ENCODE results near the gene COX5B.
"Not testable (repeated sequence)": the region's sequence is repeated elsewhere in the genome, so short reads cannot be mapped to it uniquely, and the experiment has no call there.

COX5B gene

DNA sequence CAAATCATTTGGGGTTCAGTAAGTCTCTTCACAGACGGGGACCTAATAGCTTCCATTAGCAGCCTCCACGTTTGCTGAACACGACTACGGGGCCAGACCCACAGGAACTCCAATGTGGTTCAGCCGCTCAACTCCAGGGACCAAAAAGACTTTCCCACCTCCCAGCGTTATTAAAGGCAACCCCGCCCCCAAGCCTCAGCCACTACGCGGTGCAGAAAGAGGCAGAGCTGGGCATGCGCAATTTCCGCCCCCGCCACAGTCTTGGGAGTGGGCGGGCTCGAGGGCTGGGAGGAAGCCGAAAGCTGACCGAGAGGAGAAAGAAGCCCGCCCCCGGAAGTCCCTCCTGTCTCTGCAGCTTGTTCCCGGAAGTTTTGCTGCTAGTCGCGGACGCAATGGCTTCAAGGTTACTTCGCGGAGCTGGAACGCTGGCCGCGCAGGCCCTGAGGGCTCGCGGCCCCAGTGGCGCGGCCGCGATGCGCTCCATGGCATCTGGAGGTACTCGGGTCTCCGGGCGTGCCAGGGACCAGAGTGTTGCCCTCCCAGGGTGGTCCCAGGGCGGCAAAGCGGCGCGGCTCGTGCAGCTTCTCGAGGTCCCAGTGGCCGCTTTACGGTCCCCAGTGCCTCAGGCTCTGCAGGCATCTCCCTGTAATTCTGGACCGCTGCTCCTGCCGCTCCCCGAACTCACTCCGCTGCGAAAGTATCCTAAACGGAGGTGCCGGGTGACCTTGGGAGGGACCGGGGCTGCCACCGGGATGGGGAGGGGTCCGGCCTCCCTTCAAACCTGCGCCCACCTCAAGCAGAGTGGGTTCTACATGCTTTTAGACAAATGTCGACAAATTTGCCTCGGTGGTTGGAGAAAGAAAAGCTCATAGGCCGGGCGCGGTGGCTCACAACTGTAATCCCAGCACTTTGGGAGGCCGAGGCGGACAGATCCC lies at the start of gene COX5B:
TSS of gene COX5B (plus strand) at position 368 of the 935 bp plus-strand sequence. CDS start at position 393, 25 bp downstream.
- DNase-seq (ENCODE audit: low read depth) = peak; percentile 98

- DNase-seq (ENCODE audit: low read depth) = not testable (repeated sequence)
Observed at GRCh38 chr2:97596180-97596579, 49.7 kb upstream of the COX5B start.

GRCh38 chr2:97601537-97601936 lies 44.3 kb upstream of the COX5B start:
- DNase-seq (ENCODE audit: low read depth) = not testable (repeated sequence)

DNA sequence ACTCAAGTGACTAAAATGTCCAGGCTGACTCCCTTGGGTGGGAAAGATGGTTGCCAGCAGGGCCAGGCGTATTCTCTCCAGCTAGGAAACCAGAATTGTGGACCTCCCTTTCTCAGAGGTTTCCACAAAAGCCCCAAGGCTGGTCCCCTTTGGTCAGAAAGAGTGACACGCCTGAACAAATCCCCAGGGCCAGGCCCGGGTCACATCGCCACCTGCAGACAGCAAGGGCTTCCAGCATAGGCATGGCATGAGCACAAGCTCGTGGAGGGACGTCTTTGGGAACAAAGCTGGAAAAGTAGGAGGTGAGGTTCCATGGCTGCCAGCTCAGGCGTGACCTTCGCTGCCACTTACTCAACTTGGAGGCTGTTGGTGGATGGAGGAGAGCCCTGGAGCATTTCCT lies 40.8 kb upstream of the COX5B start:
- DNase-seq (ENCODE audit: low read depth) = not testable (repeated sequence)

DNA sequence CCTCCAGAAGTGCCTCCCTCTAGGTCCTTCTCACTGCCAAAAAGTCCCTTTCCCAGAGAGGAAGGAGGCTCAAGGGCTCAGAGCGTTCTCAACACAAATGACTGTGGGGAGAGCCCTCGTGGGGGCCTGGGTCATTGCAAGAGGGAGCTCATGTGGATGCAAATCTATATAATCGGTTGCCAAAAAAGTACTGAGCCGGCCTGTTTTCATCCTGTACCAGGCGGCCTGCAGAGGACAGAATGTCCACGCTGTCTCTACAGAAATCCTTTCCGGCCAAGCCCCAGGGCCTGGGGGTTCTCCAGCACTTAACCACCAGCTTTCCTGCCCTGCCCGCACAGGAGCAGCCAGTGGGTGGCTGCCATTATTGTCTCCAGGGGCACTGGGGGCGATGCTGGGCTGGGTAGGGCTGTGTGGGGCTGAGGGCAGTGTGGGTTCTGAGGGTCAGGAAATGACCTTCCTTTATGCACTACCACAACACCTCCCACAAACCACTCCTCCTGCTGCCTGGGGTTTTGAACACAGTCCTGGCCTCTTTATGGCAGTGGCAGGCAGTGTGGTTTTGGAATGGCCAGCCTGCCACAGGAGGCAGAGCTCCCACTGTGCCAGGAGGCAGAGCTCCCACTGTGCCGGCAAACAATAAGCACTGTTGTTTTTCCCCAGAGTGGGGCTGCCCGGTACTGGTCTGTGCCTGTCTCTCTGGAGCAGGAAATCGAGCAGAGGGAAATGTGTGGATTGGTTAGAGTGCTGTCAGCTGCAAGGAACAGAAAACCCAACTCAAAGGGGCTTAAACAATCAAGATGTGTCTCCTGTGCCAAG lies 40.1 kb upstream of the COX5B start:
- DNase-seq (ENCODE audit: low read depth) = not testable (repeated sequence)

GRCh38 chr2:97608745-97609144 lies 37.1 kb upstream of the COX5B start:
- DNase-seq (ENCODE audit: low read depth) = not testable (repeated sequence)

DNA sequence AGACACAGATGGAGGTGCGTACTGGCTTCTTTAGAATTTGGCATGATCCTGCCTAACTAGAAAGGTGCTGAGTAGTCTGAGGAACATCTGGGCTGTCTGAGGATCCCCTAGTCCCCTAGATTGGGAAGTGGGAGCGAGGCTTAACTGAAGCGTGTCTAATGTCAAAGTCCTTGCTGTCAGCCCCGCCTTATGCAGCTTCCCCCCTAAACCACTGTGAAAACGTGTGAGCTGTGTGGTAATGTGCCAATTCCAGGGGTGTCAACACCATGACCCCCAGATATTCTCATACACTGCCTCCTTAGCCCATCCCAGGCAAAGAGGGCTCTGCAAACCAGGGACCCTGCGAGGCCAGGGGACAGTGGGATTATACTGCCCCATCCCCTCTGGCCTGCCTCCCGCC lies 34.0 kb upstream of the COX5B start:
- not testable (repeated sequence) for DNase-seq (ENCODE audit: low read depth)

DNA sequence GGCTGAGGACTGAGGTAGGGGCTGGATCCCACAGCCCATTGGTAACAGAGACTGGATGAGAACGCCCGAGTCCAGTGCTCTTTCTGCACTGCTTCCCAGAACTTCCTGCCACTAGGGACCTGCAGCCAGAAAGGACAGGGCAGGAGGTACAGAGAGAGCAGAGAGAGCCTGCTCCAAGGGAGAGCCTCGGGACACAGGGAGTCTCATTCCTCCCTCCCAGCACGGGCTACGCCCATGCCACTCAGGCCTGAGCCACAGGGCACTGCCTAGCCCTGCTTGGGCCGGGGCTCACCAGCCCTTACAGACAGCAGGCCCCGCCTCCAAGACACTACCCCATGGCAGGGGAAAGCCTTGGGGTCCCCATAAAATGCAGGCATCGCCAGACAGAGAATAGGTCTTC lies 30.1 kb upstream of the COX5B start:
- not testable (repeated sequence) for DNase-seq (ENCODE audit: low read depth)

DNA sequence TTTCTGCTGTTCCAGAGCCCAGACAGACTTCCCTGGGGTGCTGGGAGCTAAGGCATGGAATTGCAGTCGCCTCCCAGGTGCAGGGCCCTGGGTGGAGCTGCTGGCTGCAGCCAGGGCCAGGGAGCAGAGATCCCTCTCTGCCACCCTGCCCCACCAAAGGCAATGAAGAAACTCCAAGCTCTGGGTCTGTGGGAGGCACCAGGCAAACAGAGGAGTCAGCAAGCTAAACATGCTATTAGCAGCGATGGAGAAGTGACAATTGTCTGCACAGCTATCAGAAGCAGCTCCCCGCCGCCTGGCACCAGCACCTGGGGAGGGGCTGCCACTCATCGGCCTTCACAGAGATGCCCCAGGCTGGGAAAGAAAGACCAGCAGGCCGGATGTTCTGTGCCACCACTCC lies 28.0 kb upstream of the COX5B start:
- DNase-seq (ENCODE audit: low read depth) = no peak

DNA sequence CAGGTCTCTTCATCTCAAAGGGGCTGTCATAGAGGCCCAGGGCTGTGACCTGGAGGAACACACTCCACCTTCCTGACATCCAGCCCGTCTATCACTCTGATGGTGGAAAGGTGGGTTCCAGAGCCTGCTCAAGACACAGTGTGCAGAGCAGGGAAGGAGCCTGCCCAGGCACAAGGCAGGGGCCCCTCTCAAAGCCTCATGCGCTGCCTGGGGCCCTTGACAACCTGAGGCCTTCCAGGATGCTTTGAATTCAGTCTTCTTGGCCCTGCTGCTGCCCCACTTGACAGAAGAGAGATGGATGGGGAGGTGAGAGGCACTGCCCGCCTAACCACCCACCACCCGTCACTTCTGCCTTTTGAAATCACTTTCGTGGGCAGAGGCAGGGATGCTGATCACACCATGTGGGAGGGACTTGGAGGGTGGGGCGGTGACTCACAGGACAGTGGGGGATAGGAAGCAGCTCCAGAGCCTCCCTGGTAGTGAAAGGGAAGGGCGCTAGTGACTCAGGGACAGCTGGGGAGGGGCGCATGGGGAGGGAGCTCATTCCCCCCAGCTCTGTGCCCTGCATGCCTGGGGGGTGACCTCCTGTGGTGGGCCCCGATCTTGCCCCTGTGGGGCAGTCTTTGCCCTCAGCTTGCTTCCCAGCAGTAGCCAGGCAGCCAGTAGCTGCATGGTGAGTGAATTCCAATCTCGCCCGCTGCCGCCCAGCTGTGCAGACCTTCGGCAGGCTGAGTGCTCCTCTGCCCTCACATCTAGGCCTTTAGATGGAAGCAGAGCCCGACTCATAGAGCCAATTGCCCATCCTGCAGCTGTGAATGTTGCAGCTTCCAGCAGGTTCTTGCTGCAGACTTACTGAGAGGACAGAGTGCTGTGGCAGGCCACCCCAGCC lies 26.7 kb upstream of the COX5B start:
- not testable (repeated sequence) for DNase-seq (ENCODE audit: low read depth)

- not testable (repeated sequence) for DNase-seq (ENCODE audit: low read depth)
Observed at GRCh38 chr2:97620492-97620891, 25.4 kb upstream of the COX5B start.

DNA sequence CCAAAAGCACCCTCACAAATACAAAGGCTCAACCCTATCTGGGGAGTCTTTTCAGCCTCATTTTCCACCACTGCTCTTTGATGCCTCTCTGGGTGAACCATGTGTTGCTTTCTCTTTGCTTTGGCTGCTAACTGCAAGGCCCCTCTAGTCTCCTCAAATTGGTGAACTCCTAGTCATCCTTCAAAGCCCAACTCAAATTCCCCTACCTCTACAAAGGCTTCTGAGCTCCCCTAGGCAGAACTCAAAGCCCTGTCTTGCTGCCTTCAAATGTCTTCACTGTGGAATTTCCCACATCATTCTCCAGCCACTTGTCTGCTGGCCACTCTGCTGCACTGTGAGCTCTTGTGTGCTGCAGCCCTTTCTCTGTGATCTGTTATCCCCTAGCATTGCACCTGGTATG lies 22.9 kb upstream of the COX5B start:
- DNase-seq (ENCODE audit: low read depth) = not testable (repeated sequence)

- DNase-seq (ENCODE audit: low read depth) = not testable (repeated sequence)
Observed at GRCh38 chr2:97625354-97626048, 20.4 kb upstream of the COX5B start.

DNA sequence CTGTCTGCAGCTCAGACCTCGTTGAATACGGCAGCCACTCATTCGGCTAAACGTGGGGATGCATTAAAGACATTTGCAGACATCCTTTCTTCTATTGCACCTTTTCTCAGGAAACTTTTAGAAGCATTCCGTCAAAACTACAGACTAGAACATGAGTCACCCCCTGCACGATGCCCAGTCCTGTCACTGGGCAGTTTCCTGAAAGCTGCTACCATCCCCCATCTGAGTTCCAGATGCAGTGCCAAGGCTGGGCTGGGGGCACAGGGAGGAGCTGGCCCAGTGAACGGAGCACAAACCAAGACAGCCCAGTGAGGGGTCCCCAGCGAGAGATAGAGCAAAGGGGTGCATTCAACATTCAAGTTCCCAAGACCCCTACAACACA lies 19.8 kb upstream of the COX5B start:
- DNase-seq (ENCODE audit: low read depth) = not testable (repeated sequence)

DNA sequence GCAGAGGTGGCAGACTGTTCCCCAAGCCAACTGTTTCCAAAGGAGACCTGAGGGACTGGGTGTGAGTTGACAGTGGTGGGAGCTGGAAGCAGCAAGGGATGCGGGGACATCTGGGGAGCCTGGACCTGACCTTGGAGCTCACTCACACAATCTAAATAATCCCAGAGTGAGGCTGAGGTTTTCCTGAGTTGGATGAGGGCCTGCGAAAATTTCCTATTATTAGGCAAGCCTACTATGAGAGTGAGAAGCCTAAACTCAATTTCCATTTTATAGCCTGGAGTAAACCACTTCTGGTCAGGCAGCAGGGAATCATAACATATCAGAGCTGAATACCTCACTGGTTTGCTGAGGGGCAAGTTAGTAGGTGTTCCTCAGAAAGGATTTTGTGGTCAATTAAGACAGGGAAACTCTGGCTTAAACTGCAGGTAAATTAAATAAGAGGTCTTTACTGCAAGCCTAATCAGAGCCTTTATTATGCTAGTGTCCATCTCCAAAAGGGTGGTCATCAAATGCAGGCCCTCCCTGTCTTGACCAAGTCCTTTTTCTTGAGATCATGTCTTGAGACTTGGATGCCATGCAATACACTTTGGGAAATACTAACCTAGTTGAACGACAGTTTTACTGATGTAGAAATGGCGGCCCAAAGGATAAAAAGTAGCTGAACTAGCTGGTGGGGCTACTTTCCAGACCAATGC lies 1.7 kb upstream of the COX5B start:
- no peak for DNase-seq (ENCODE audit: low read depth)

DNA sequence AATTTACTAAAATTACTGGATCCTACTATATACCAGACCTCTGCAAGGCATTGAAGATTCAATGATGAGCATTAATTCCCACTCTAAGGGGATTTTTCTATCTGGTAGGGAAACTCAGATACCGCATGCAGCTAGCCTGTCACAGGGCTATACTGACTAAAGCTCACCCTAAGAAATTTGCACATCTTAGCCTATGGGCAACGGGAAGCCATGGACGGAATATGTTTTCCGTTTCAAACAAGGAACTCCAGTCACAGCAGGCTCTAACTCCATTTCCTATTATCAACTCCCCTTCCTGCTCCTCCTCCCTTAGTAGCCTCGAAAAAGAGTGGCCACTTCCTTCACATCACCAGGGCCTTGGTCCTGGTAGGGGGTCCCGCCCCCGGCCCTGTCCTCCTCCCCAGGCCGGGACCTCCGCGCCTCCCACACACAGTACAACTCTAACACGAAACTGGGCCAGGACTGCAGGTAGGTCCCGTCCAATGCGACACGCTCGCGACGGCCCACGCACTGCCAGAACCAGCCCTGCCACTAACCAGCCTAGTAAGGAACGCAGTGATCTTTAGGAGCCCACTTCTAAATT lies 659 bp upstream of the COX5B start:
- no peak for DNase-seq (ENCODE audit: low read depth)

GRCh38 chr2:97646977-97647376 lies 1.1 kb downstream of the COX5B start:
- DNase-seq (ENCODE audit: low read depth) = no peak

- DNase-seq (ENCODE audit: low read depth) = no peak
Observed at GRCh38 chr2:97651114-97651513, 5.3 kb downstream of the COX5B start.

DNA sequence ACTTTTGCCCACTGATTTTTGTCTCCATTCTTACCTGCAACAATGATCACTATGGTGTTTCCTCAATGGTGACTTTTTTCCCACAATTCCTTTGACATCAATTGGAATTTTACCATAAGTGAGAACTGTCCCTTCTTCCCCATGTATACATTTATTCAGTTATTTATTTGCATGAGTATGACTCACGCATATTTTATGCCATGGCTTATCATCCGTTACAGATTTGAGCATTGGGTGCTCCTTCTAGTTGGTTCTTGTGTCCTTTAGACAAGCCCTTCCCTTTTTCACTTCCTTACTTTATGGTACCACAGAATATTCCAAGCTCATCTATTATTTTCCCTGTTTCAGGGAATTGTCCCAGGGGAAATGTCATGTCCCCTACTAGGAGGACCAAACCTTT lies 7.6 kb downstream of the COX5B start:
- DNase-seq (ENCODE audit: low read depth) = no peak

DNA sequence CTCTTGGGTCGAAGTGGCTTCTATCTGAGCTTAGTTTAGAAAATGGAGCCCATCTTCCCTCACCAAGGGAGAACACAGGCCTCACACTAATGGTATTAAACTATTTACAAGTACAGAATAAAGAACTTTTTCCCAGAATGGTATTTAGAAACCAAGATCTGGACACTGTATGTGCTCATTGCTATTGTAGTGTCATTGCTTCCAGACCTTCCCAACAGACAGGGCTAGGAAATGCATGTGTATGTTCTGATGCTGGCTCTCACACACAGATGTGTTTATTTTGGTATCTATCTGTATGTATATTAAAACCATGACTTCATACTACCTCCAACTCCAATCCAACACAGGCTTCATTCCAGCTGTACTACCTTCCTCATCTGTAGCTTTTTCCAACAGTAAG lies 8.0 kb downstream of the COX5B start:
- no peak for DNase-seq (ENCODE audit: low read depth)

Data from activated T-helper 1 cell treated with Interleukin-2 at 50 U/mL for 16 hours (primary cell).